Lung (tissue), 12 donors: ENCODE measurements around the gene ZEB2. TPM values are rescaled to one million over a fixed set of nuclear protein-coding genes. Genes with fewer than 3 reads are reported as not detected.

Source experiments
- ATAC-seq: fragments of 200-7000 bp; cut with Tn5 transposase; one replicate; pipeline ENCODE4 v1.9.1; 2020; ENCODE audit warnings: moderate number of reproducible peaks; ENCODE audit not compliant: insufficient read depth, low FRiP score
- DNase-seq, 3 donors: peaks; one replicate each; pipeline ENCODE4 v3.0.0-alpha.2; 2013 to 2017
- H3K27ac ChIP-seq, 2 donors: one replicate each; pipeline ENCODE4 v1.5.1; 2013; ENCODE audit warnings: mild to moderate bottlenecking in 2 of 2, moderate library complexity in 2 of 2, control low read depth in 1 of 2, inconsistent platforms in 1 of 2, low read depth in 1 of 2, low read length in 1 of 2
- H3K27me3 ChIP-seq, 3 donors: one replicate each; pipeline ENCODE4 v1.5.1; 2013; ENCODE audit warnings: low read length in 2 of 3; ENCODE audit not compliant: control insufficient read depth in 3 of 3, insufficient read depth in 3 of 3
- H3K36me3 ChIP-seq, 4 donors: one replicate each; pipeline ENCODE4 v1.5.1; 2013; ENCODE audit warnings: low read length in 4 of 4, mild to moderate bottlenecking in 1 of 4, moderate library complexity in 1 of 4; ENCODE audit not compliant: control insufficient read depth in 4 of 4, insufficient read depth in 4 of 4
- H3K4me1 ChIP-seq, 5 donors: one replicate each; pipeline ENCODE4 v1.5.1; 2013; ENCODE audit warnings: low read length in 5 of 5, mild to moderate bottlenecking in 2 of 5, moderate library complexity in 1 of 5; ENCODE audit not compliant: control insufficient read depth in 5 of 5, insufficient read depth in 5 of 5
- H3K4me3 ChIP-seq: one replicate; pipeline ENCODE4 v1.5.1; 2013; ENCODE audit warnings: mild to moderate bottlenecking, control low read depth, moderate library complexity
- H3K9ac ChIP-seq, 2 donors: one replicate each; pipeline ENCODE4 v1.5.1; 2013; ENCODE audit warnings: low read length in 2 of 2, control low read depth in 1 of 2; ENCODE audit not compliant: insufficient read depth in 1 of 2
- H3K9me3 ChIP-seq, 4 donors: one replicate each; pipeline ENCODE4 v1.5.1; 2013; ENCODE audit warnings: low read length in 3 of 4, mild to moderate bottlenecking in 1 of 4, moderate library complexity in 1 of 4; ENCODE audit not compliant: control insufficient read depth in 4 of 4, insufficient read depth in 3 of 4
- CTCF ChIP-seq: IDR thresholded peaks from 2 replicates; pipeline ENCODE4 v1.5.1; 2012; ENCODE audit warnings: mild to moderate bottlenecking; ENCODE audit errors: control extremely low read depth, extremely low read depth
- WGBS, 2 donors: extraction: QIAGEN DNeasy Blood & Tissue Kit; methylation state at CpG; one replicate each; pipeline ENCODE4 v1.1.7; 2013; 5-methylcytosine and 5-hydroxymethylcytosine counted together
- polyA plus RNA-seq, 2 donors: library from polyadenylated mRNA; stranded (reverse); fragments of 200-250 nt; gene quantifications; one replicate each; pipeline ENCODE4 v1.2.1, GENCODE V29; 2013
- total RNA-seq, 2 donors: library from RNA; depleted of rRNA in 1 of 2; stranded (reverse); fragments of >200 nt in 1 of 2; gene quantifications; one replicate each; pipeline ENCODE4 v1.2.1, GENCODE V29; 2014 to 2021
- donor health status: control.
- donor health status: control.
- donor health status: Bipolar disorder and iron deficiency.
- donor health status: healthy.
- donor health status: DM: yes; HTN: yes; CAD: no.

Gene ZEB2
- total and polyA plus RNA-seq, 4 donors = 27.0 to 332 (median 127) TPM

GRCh38 chr2:144466637-144467036 lies 53.3 kb downstream of the ZEB2 start:
- H3K4me1 ChIP-seq = peaks cover 2 to 72% (median 31%) of the 10 kb centered on the region in 5 donors
- WGBS, 2 donors = 85 to 86% methylated on average over 10 of the region's 10 CpGs
- H3K9me3 ChIP-seq = peaks cover 0 to 2% (median 0%) of the 10 kb centered on the region in 4 donors
- peak overlapping the region in 1 of 2 donors; percentile 37 for H3K27ac ChIP-seq
- ATAC-seq (no peak), DNase-seq (no peak)
- H3K9ac ChIP-seq = no peak overlapping the region
- no peak for TF ChIP-seq CTCF
- H3K27me3 ChIP-seq = peaks cover 0 to 3% (median 0%) of the 10 kb centered on the region in 3 donors
- H3K36me3 ChIP-seq = peaks cover 0 to 29% (median 13%) of the 10 kb centered on the region in 4 donors
- no peak overlapping the region for H3K4me3 ChIP-seq

GRCh38 chr2:144465749-144466148 lies 54.2 kb downstream of the ZEB2 start:
- DNase-seq (no peak), ATAC-seq (no peak)
- TF ChIP-seq CTCF = no peak
- Histone ChIP-seq H3K4me3 (no peak overlapping the region), H3K4me1 (peaks cover 2 to 71% (median 34%) of the 10 kb centered on the region in 5 donors), H3K27ac (no peak overlapping the region), H3K9me3 (peaks cover 0 to 2% (median 0%) of the 10 kb centered on the region in 4 donors), H3K36me3 (peaks cover 0 to 34% (median 16%) of the 10 kb centered on the region in 4 donors), H3K9ac (no peak overlapping the region), H3K27me3 (peaks cover 0 to 3% (median 0%) of the 10 kb centered on the region in 3 donors)
- WGBS, 2 donors = 90 to 92% methylated on average over 9 of the region's 9 CpGs

- no peak for TF ChIP-seq CTCF
- no peak overlapping the region for H3K9ac ChIP-seq
- no peak overlapping the region for H3K27ac ChIP-seq
- peaks cover 0 to 34% (median 16%) of the 10 kb centered on the region in 4 donors for H3K36me3 ChIP-seq
- H3K9me3 ChIP-seq = peaks cover 0 to 2% (median 0%) of the 10 kb centered on the region in 4 donors
- peaks cover 0 to 3% (median 0%) of the 10 kb centered on the region in 3 donors for H3K27me3 ChIP-seq
- peaks cover 2 to 73% (median 38%) of the 10 kb centered on the region in 5 donors for H3K4me1 ChIP-seq
- no peak for DNase-seq
- 72 to 81% methylated on average over 5 of the region's 5 CpGs for WGBS, 2 donors
- H3K4me3 ChIP-seq = no peak overlapping the region
- no peak for ATAC-seq
These were observed 55.2 kb downstream of the ZEB2 start for GRCh38 chr2:144464730-144465129.

- Histone ChIP-seq H3K9me3 (peaks cover 0 to 2% (median 0%) of the 10 kb centered on the region in 4 donors), H3K27me3 (no peaks in the 10 kb centered on the region), H3K27ac (no peak overlapping the region), H3K4me1 (peaks cover 2 to 75% (median 37%) of the 10 kb centered on the region in 5 donors), H3K36me3 (peaks cover 0 to 23% (median 10%) of the 10 kb centered on the region in 4 donors), H3K4me3 (no peak overlapping the region), H3K9ac (no peak overlapping the region)
- TF ChIP-seq CTCF = no peak
- ATAC-seq (no peak), DNase-seq (no peak)
- WGBS, 2 donors = 93 to 94% methylated on average over 5 of the region's 5 CpGs
These were observed 56.7 kb downstream of the ZEB2 start for GRCh38 chr2:144463266-144463665.
